GM23338 (cell line): ENCODE measurements around the gene CDC14B. TPM values are rescaled to one million over a fixed set of nuclear protein-coding genes. Genes with fewer than 3 reads are reported as not detected.

Experiments
- ATAC-seq: fragments of 200-7000 bp; cut with Tn5 transposase; 3 replicates; pipeline ENCODE4 v1.9.1; 2020
- DNase-seq: peaks from one replicate; pipeline ENCODE4 v3.0.0-alpha.2; 2015; ENCODE audit warnings: low spot score
- H2AFZ ChIP-seq: fragments of 200-600 bp; sonication (generic); 2 replicates; pipeline ENCODE4 v1.8.0; 2016; ENCODE audit warnings: antibody characterized with exemption, mild to moderate bottlenecking, moderate library complexity
- H3F3A ChIP-seq: fragments of 200-600 bp; sonication (generic); replicated peaks from 2 replicates; pipeline ENCODE4 v1.8.0; 2017; ENCODE audit warnings: antibody characterized with exemption, mixed run types, low read depth
- H3K27ac ChIP-seq: fragments of 200-600 bp; sonication (generic); 2 replicates; pipeline ENCODE4 v1.6.1; 2016; ENCODE audit warnings: low read depth
- H3K27me3 ChIP-seq: fragments of 200-600 bp; sonication (generic); 2 replicates; pipeline ENCODE4 v1.8.0; 2016; ENCODE audit warnings: mild to moderate bottlenecking, mixed run types, moderate library complexity; ENCODE audit not compliant: insufficient read depth
- H3K36me3 ChIP-seq: fragments of 200-600 bp; sonication (generic); 2 replicates; pipeline ENCODE4 v1.8.0; 2016; ENCODE audit warnings: mild to moderate bottlenecking; ENCODE audit not compliant: insufficient read depth
- H3K4me1 ChIP-seq: fragments of 200-600 bp; sonication (generic); 2 replicates; pipeline ENCODE4 v1.8.0; 2016; ENCODE audit warnings: mild to moderate bottlenecking, moderate library complexity; ENCODE audit not compliant: insufficient read depth
- H3K4me2 ChIP-seq: fragments of 200-600 bp; sonication (generic); 2 replicates; pipeline ENCODE4 v1.7.1; 2017; ENCODE audit warnings: mixed run types
- H3K4me3 ChIP-seq: fragments of 200-600 bp; sonication (generic); 2 replicates; pipeline ENCODE4 v1.6.1; 2016; ENCODE audit warnings: mixed run types
- H3K79me2 ChIP-seq: fragments of 200-600 bp; sonication (generic); replicated peaks from 2 replicates; pipeline ENCODE4 v1.8.0; 2017; ENCODE audit warnings: mild to moderate bottlenecking; ENCODE audit not compliant: insufficient read depth
- H3K9me2 ChIP-seq: fragments of 200-600 bp; sonication (generic); 2 replicates; pipeline ENCODE4 v1.8.0; 2017; ENCODE audit not compliant: insufficient read depth
- H4K20me1 ChIP-seq: fragments of 200-600 bp; sonication (generic); replicated peaks from 2 replicates; pipeline ENCODE4 v1.8.0; 2017; ENCODE audit warnings: mild to moderate bottlenecking; ENCODE audit not compliant: insufficient read depth
- H3K27ac Mint-ChIP-seq: 2 replicates; pipeline ENCODE4 v1.8.0; 2020; ENCODE audit warnings: inconsistent platforms, mild to moderate bottlenecking, moderate library complexity, mixed read lengths
- H3K27me3 Mint-ChIP-seq: 3 replicates; pipeline ENCODE4 v1.8.0; 2022; ENCODE audit warnings: low read depth, mild to moderate bottlenecking, moderate library complexity, mixed read lengths, inconsistent platforms; ENCODE audit not compliant: insufficient read depth, poor library complexity
- H3K36me3 Mint-ChIP-seq: 3 replicates; pipeline ENCODE4 v1.8.0; 2021; ENCODE audit warnings: low read depth, mild to moderate bottlenecking, inconsistent platforms, moderate library complexity, mixed read lengths
- H3K4me1 Mint-ChIP-seq: 3 replicates; pipeline ENCODE4 v1.8.0; 2020; ENCODE audit warnings: mild to moderate bottlenecking, inconsistent platforms, mixed read lengths
- H3K4me3 Mint-ChIP-seq: 3 replicates; pipeline ENCODE4 v1.8.0; 2021; ENCODE audit warnings: moderate library complexity, mild to moderate bottlenecking, inconsistent platforms, mixed read lengths
- H3K9me3 Mint-ChIP-seq: 3 replicates; pipeline ENCODE4 v1.8.0; 2020; ENCODE audit warnings: moderate library complexity, mild to moderate bottlenecking, inconsistent platforms, mixed read lengths
- CREB1 ChIP-seq: fragments of 250-450 bp; sonication (Bioruptor Pico); IDR thresholded peaks from 2 replicates; pipeline ENCODE4 v1.5.0; 2020; ENCODE audit warnings: low read depth, mild to moderate bottlenecking, moderate library complexity
- CTCF ChIP-seq, 2 experiments: fragments of 200-600 bp in 1 of 2; sonication (generic) in 1 of 2; conservative IDR thresholded peaks; 2 replicates each; pipeline versions ENCODE4 v1.5.1 to v1.6.1; 2016 to 2017; ENCODE audit warnings: antibody characterized with exemption in 2 of 2, low read depth in 2 of 2, mild to moderate bottlenecking in 2 of 2, moderate library complexity in 1 of 2
- ETS1 ChIP-seq: IDR thresholded peaks from 2 replicates; pipeline ENCODE4 v1.6.1; 2016; ENCODE audit warnings: antibody characterized with exemption
- EZH2 ChIP-seq: fragments of 200-600 bp; sonication (generic); IDR thresholded peaks from one replicate; pipeline ENCODE4 v1.8.0; 2017; ENCODE audit warnings: antibody characterized with exemption, mild to moderate bottlenecking, low read depth; ENCODE audit not compliant: unreplicated experiment
- JUNB ChIP-seq: IDR thresholded peaks from one replicate; pipeline ENCODE4 v1.6.1; 2016; ENCODE audit warnings: antibody characterized with exemption; ENCODE audit not compliant: unreplicated experiment
- NANOG ChIP-seq: IDR thresholded peaks from 2 replicates; pipeline ENCODE4 v1.6.1; 2016; ENCODE audit warnings: antibody characterized with exemption, borderline replicate concordance
- POLR2AphosphoS5 ChIP-seq: IDR thresholded peaks from 2 replicates; pipeline ENCODE4 v1.6.1; 2016; ENCODE audit warnings: antibody characterized with exemption, low read depth
- REST ChIP-seq: IDR thresholded peaks from one replicate; pipeline ENCODE4 v1.6.1; 2018; ENCODE audit warnings: antibody characterized with exemption; ENCODE audit not compliant: unreplicated experiment
- STAT1 ChIP-seq: IDR thresholded peaks from one replicate; pipeline ENCODE4 v1.6.1; 2016; ENCODE audit warnings: antibody characterized with exemption; ENCODE audit not compliant: unreplicated experiment
- ZNF114 ChIP-seq: fragments of 250-450 bp; sonication (Bioruptor Pico); IDR thresholded peaks from 2 replicates; pipeline ENCODE4 v1.5.0; 2020; ENCODE audit warnings: mild to moderate bottlenecking, moderate library complexity
- ZNF331 ChIP-seq: fragments of 250-450 bp; sonication (Bioruptor Pico); IDR thresholded peaks from 2 replicates; pipeline ENCODE4 v1.5.0; 2020; ENCODE audit warnings: low read depth, mild to moderate bottlenecking, moderate library complexity
- polyA plus RNA-seq: library from polyadenylated mRNA; unstranded; fragments of >200 nt; fragmentation: Nextera tagmentation; extraction: Ambion mirVana; gene quantifications from 2 replicates; pipeline ENCODE4 v1.2.1, GENCODE V29; 2016
- total RNA-seq: library from RNA; depleted of rRNA; stranded (reverse); fragments of >200 nt; shearing (Covaris generic); gene quantifications from 2 replicates; pipeline ENCODE4 v1.2.3, GENCODE V29; 2014
- TF ChIP-seq, protein P1 (sequence below): fragments of 250-450 bp; sonication (Bioruptor Pico); IDR thresholded peaks from 2 replicates; pipeline ENCODE4 v1.5.0; 2020; ENCODE audit warnings: mild to moderate bottlenecking, moderate library complexity

CDC14B gene
- total and polyA plus RNA-seq, 2 experiments from 2014 or later = 12.2 to 52.1 TPM

DNA sequence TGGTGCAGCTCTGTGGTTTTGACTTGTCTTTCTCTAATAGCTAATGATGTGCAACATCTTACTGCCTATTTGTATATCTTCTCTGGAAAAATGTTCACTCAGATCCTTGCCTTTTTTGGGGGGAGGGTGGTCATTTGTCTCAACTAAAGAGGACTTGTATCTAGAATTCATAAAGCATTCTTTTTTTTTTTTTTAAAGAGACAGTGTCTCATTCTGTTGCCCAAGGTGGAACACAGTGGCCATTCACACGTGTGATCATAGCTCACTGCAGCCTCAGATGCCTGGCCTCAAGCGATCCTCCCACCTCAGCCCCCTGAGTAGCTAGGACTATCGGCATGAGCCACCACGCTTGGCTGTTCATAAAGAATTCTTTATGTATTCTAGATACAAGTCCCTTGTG is 136.4 kb downstream of the CDC14B start (continued):
- TF ChIP-seq, protein P1, sequence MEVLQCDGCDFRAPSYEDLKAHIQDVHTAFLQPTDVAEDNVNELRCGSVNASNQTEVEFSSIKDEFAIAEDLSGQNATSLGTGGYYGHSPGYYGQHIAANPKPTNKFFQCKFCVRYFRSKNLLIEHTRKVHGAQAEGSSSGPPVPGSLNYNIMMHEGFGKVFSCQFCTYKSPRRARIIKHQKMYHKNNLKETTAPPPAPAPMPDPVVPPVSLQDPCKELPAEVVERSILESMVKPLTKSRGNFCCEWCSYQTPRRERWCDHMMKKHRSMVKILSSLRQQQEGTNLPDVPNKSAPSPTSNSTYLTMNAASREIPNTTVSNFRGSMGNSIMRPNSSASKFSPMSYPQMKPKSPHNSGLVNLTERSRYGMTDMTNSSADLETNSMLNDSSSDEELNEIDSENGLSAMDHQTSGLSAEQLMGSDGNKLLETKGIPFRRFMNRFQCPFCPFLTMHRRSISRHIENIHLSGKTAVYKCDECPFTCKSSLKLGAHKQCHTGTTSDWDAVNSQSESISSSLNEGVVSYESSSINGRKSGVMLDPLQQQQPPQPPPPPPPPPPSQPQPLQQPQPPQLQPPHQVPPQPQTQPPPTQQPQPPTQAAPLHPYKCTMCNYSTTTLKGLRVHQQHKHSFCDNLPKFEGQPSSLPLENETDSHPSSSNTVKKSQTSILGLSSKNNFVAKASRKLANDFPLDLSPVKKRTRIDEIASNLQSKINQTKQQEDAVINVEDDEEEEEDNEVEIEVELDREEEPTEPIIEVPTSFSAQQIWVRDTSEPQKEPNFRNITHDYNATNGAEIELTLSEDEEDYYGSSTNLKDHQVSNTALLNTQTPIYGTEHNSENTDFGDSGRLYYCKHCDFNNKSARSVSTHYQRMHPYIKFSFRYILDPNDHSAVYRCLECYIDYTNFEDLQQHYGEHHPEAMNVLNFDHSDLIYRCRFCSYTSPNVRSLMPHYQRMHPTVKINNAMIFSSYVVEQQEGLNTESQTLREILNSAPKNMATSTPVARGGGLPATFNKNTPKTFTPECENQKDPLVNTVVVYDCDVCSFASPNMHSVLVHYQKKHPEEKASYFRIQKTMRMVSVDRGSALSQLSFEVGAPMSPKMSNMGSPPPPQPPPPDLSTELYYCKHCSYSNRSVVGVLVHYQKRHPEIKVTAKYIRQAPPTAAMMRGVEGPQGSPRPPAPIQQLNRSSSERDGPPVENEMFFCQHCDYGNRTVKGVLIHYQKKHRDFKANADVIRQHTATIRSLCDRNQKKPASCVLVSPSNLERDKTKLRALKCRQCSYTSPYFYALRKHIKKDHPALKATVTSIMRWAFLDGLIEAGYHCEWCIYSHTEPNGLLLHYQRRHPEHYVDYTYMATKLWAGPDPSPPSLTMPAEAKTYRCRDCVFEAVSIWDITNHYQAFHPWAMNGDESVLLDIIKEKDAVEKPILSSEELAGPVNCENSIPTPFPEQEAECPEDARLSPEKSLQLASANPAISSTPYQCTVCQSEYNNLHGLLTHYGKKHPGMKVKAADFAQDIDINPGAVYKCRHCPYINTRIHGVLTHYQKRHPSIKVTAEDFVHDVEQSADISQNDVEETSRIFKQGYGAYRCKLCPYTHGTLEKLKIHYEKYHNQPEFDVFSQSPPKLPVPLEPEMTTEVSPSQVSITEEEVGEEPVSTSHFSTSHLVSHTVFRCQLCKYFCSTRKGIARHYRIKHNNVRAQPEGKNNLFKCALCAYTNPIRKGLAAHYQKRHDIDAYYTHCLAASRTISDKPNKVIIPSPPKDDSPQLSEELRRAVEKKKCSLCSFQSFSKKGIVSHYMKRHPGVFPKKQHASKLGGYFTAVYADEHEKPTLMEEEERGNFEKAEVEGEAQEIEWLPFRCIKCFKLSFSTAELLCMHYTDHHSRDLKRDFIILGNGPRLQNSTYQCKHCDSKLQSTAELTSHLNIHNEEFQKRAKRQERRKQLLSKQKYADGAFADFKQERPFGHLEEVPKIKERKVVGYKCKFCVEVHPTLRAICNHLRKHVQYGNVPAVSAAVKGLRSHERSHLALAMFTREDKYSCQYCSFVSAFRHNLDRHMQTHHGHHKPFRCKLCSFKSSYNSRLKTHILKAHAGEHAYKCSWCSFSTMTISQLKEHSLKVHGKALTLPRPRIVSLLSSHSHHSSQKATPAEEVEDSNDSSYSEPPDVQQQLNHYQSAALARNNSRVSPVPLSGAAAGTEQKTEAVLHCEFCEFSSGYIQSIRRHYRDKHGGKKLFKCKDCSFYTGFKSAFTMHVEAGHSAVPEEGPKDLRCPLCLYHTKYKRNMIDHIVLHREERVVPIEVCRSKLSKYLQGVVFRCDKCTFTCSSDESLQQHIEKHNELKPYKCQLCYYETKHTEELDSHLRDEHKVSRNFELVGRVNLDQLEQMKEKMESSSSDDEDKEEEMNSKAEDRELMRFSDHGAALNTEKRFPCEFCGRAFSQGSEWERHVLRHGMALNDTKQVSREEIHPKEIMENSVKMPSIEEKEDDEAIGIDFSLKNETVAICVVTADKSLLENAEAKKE (CRISPR knock-in tag) = no peak
- TF ChIP-seq POLR2AphosphoS5 = no peak
- no peak for TF ChIP-seq NANOG
- no peak for TF ChIP-seq EZH2
- TF ChIP-seq ZNF331 (CRISPR knock-in tag) = no peak

- Mint-ChIP-seq H3K4me1 (no peaks in the 10 kb centered on the region), H3K9me3 (no peaks in the 10 kb centered on the region), H3K36me3 (peaks cover 15% of the 10 kb centered on the region; the same call in 2 of the 3 replicates), H3K27ac (no peak overlapping the region), H3K4me3 (no peak overlapping the region), H3K27me3 (no peaks in the 10 kb centered on the region)
- DNase-seq = no peak
- Histone ChIP-seq H3K9me2 (no peaks in the 10 kb centered on the region), H4K20me1 (no peaks in the 10 kb centered on the region), H2AFZ (no peak overlapping the region), H3F3A (no peaks in the 10 kb centered on the region), H3K36me3 (no peaks in the 10 kb centered on the region), H3K27me3 (no peaks in the 10 kb centered on the region), H3K4me2 (no peak overlapping the region), H3K79me2 (no peaks in the 10 kb centered on the region), H3K4me1 (no peaks in the 10 kb centered on the region), H3K27ac (no peak overlapping the region), H3K4me3 (no peak overlapping the region)
- ATAC-seq = no peak
- TF ChIP-seq REST (no peak), ETS1 (no peak), POLR2AphosphoS5 (no peak), ZNF331 (CRISPR knock-in tag) (no peak), ZNF114 (CRISPR knock-in tag) (no peak), STAT1 (no peak), JUNB (no peak), CREB1 (CRISPR knock-in tag) (no peak), CTCF (conservative IDR thresholded peaks at IDR 0.05; ENCODE audit: low read depth in 2 of 2) (no peak)
Measured at GRCh38 chr9:96482476-96482875, 137.2 kb downstream of the CDC14B start.
